ENCODE data around the gene TMPRSS6.

- TF ChIP-seq CTCF (IDR thresholded peaks at IDR 0.05) (no peak), POLR2A (IDR thresholded peaks at IDR 0.05) (no peak)
Measured at GRCh38 chr22:37119872-37120271, 10.4 kb upstream of the TMPRSS6 start.
